ENCODE data around the gene GUCY2D. TPM values are rescaled to one million over a fixed set of nuclear protein-coding genes. Genes with fewer than 3 reads are reported as not detected.
"Not testable (repeated sequence)": the region's sequence is repeated elsewhere in the genome, so short reads cannot be mapped to it uniquely, and the experiment has no call there.

Gene GUCY2D
- total and polyA plus RNA-seq, 7 donors: not detected

GRCh38 chr17:8021565-8022359, 19.3 kb downstream of the GUCY2D start:
- intact Hi-C loops (cut with DNase I): loop anchor here in 1 of 2 donors (10.0 kb wide), 1 partner anchor 227 kb away; no protein-coding TSS in a partner anchor
- DNase-seq (no peak), ATAC-seq (no peak)
- TF ChIP-seq, protein P1, sequence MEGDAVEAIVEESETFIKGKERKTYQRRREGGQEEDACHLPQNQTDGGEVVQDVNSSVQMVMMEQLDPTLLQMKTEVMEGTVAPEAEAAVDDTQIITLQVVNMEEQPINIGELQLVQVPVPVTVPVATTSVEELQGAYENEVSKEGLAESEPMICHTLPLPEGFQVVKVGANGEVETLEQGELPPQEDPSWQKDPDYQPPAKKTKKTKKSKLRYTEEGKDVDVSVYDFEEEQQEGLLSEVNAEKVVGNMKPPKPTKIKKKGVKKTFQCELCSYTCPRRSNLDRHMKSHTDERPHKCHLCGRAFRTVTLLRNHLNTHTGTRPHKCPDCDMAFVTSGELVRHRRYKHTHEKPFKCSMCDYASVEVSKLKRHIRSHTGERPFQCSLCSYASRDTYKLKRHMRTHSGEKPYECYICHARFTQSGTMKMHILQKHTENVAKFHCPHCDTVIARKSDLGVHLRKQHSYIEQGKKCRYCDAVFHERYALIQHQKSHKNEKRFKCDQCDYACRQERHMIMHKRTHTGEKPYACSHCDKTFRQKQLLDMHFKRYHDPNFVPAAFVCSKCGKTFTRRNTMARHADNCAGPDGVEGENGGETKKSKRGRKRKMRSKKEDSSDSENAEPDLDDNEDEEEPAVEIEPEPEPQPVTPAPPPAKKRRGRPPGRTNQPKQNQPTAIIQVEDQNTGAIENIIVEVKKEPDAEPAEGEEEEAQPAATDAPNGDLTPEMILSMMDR (IDR thresholded peaks at IDR 0.05): no peak
- H3K9me3 ChIP-seq: no peaks in the 10 kb centered on the region
- no peak overlapping the region for H3K27ac ChIP-seq
- H3K36me3 ChIP-seq (ENCODE audit: insufficient read depth in 1 of 2, low read depth in 1 of 2): no peaks in the 10 kb centered on the region
- no peaks in the 10 kb centered on the region for H3K4me1 ChIP-seq
- H3K27me3 ChIP-seq (ENCODE audit: insufficient read depth in 3 of 3, low read length in 2 of 3): no peaks in the 10 kb centered on the region
- no peak overlapping the region for H3K4me3 ChIP-seq
- WGBS, 3 donors: 89 to 94% (median 93%) methylated on average over 13 of the region's 13 CpGs

DNA sequence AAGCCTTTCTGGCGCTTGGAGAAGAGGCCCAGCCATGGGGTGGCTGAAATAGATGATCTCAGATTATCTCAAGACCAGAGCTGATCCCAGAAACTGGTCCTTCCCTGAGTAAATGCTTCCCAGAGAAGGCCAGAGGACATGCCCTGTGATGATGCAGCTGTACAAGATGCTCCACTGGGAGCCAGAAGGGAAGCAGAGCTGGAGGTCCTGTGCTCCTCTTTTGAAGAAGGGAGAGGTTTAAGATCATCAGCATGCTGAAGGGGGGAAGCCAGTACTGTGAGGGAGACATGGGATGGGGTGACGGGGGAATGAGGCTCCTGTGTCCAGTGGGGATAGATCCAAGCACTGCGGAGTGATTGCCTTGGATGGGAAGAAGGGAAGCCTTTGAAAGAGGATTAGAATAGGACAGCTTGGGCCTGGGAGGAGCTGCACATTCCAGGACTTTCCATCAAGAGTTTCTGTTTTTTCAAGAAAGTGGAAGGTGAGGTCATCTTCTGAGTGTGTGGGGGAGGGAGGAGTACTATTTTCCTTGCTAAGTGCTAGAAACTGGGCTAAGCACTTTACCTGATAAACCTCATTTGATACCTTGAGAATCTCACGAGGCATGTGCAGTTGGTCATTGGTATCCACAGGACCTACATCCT, 20.1 kb downstream of the GUCY2D start:
- DNase-seq: no peak
- intact Hi-C loops (cut with DNase I): loop anchor here in 1 of 2 donors (10.0 kb wide), 1 partner anchor 228 kb away; no protein-coding TSS in a partner anchor
- no peaks in the 10 kb centered on the region for H3K9me3 ChIP-seq
- TF ChIP-seq, protein P1 (IDR thresholded peaks at IDR 0.05): no peak
- H3K4me1 ChIP-seq: no peaks in the 10 kb centered on the region
- peaks cover 0 to 2% (median 2%) of the 10 kb centered on the region in 3 donors for H3K27me3 ChIP-seq (ENCODE audit: insufficient read depth in 3 of 3, low read length in 2 of 3)
- ATAC-seq: no peak
- H3K36me3 ChIP-seq (ENCODE audit: insufficient read depth in 1 of 2, low read depth in 1 of 2): no peaks in the 10 kb centered on the region
- H3K4me3 ChIP-seq: no peak overlapping the region
- no peak overlapping the region for H3K27ac ChIP-seq
- WGBS, 3 donors: 74 to 82% (median 78%) methylated on average over 4 of the region's 4 CpGs

DNA sequence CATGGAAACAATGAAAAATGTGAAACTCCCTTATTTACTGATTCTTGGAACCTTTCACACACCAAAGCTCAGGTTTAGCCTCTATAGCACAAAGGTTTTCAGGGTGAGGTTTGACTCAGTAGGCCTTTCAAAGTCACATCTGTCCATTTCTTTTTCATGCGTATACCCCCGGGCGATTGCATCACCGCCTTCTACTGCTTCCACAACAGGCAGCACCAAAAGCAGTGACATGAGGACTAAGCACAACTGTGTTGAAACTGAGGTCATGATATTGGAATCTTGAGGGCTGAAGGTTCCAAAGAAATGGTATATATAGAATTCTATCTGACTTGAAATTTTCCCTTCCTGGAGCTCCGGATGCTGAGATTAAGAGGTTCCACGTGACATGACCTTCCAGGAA, 21.7 kb downstream of the GUCY2D start:
- not testable (repeated sequence) for DNase-seq; H3K27ac ChIP-seq; ATAC-seq; H3K4me3 ChIP-seq; H3K4me1 ChIP-seq; H3K9me3 ChIP-seq; H3K36me3 ChIP-seq (ENCODE audit: insufficient read depth in 1 of 2, low read depth in 1 of 2)
- 54 to 62% (median 61%) methylated on average over 6 of the region's 6 CpGs for WGBS, 3 donors
- peaks cover 0 to 10% (median 3%) of the 10 kb centered on the region in 3 donors for H3K27me3 ChIP-seq (ENCODE audit: insufficient read depth in 3 of 3, low read length in 2 of 3)
- intact Hi-C loops (cut with DNase I): loop anchor here in 1 of 2 donors (10.0 kb wide), 1 partner anchor 229 kb away; no protein-coding TSS in a partner anchor

DNA sequence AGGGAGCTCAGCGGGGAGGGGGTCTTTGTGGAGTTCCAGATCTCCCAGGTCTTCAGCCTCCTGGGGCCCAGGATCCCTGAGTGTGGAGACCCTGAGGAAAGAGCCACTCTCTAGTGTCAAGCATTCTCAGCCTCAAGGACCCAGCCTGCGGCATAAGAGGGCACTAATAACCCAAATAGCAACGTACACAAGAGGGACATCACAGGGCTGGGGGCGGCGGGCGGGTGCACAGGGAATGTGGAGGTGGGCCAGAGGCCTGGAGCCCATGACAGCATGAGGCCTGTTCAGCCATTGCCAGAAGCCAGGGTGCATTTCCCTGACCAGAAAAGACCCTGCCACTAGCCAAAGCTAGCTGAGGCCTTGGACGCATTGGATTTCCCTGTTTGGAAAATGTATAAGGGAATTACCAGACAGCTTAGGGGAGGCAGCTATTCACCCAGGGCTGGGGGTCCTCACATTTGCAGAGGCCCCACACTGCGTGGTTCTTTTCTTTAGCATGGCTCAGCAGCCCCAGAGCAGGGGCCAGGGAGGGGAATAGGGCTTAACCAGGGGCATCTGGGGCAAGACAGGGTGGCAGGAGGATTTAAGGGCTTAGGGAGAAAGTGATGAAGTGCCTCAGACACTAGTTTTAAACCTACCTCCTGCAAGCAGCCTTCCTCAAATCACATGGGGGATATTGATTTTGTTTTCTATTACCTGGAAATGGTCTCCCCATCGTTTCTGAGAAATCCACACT, 22.9 kb downstream of the GUCY2D start:
- WGBS, 3 donors: 73 to 79% (median 77%) methylated on average over 9 of the region's 9 CpGs
- Histone ChIP-seq H3K27ac (no peak overlapping the region), H3K9me3 (no peaks in the 10 kb centered on the region), H3K4me3 (no peak overlapping the region), H3K27me3 (ENCODE audit: insufficient read depth in 3 of 3, low read length in 2 of 3) (peaks cover 0 to 10% (median 3%) of the 10 kb centered on the region in 3 donors), H3K4me1 (no peaks in the 10 kb centered on the region), H3K36me3 (ENCODE audit: insufficient read depth in 1 of 2, low read depth in 1 of 2) (no peaks in the 10 kb centered on the region)
- no peak for ATAC-seq
- peak in 1 of 2 donors; percentile 10 for DNase-seq
- intact Hi-C loops (cut with DNase I): loop anchor here in 1 of 2 donors (10.0 kb wide), 1 partner anchor 231 kb away; no protein-coding TSS in a partner anchor
- TF ChIP-seq, protein P1 (IDR thresholded peaks at IDR 0.05): no peak

Data from psoas muscle (tissue), 8 donors.